Thyroid gland (tissue), 4 donors: ENCODE measurements around the gene LDB3. TPM values are rescaled to one million over a fixed set of nuclear protein-coding genes. Genes with fewer than 3 reads are reported as not detected.

Source experiments
- DNase-seq, 2 donors: peaks; one replicate each; pipeline ENCODE4 v3.0.0-alpha.2; 2019
- H3K27ac ChIP-seq, 3 donors: fragments of 200-600 bp; sonication (generic); 1 replicate in 2 of 3; 2 replicates in 1 of 3; pipeline ENCODE4 v1.5.1; 2016 to 2019; ENCODE audit warnings: mild to moderate bottlenecking in 1 of 3, moderate library complexity in 1 of 3
- H3K27me3 ChIP-seq: fragments of 200-600 bp; sonication (generic); one replicate; pipeline ENCODE4 v1.5.1; 2019
- H3K36me3 ChIP-seq, 2 donors: fragments of 200-600 bp; sonication (generic); one replicate each; pipeline ENCODE4 v1.5.1; 2016 to 2019
- H3K4me1 ChIP-seq, 2 donors: fragments of 200-600 bp; sonication (generic); one replicate each; pipeline ENCODE4 v1.5.1; 2017 to 2019
- H3K4me3 ChIP-seq, 3 donors: fragments of 200-600 bp; sonication (generic); replicated peaks in 1 of 3; 1 replicate in 2 of 3; 2 replicates in 1 of 3; pipeline ENCODE4 v1.5.1; 2016; ENCODE audit warnings: mild to moderate bottlenecking in 1 of 3
- H3K9me3 ChIP-seq: fragments of 200-600 bp; sonication (generic); one replicate; pipeline ENCODE4 v1.5.1; 2017
- CTCF ChIP-seq, 6 experiments: fragments of 200-600 bp in 3 of 6; fragments of 450-650 bp in 3 of 6; sonication (generic) in 3 of 6; IDR thresholded peaks; one replicate each; pipeline ENCODE4 v1.5.1; 2016 to 2019; ENCODE audit warnings: antibody characterized with exemption in 6 of 6, mild to moderate bottlenecking in 2 of 6, inconsistent platforms in 1 of 6, moderate library complexity in 1 of 6
- POLR2A ChIP-seq, 2 donors: fragments of 450-650 bp; IDR thresholded peaks; one replicate each; pipeline ENCODE4 v1.6.1; 2017; ENCODE audit warnings: antibody characterized with exemption in 2 of 2, mild to moderate bottlenecking in 2 of 2, moderate library complexity in 1 of 2
- WGBS, 2 donors: methylation state at CpG; one replicate each; pipeline ENCODE4 v1.1.5; 2017; 5-methylcytosine and 5-hydroxymethylcytosine counted together
- intact Hi-C: fragments of 100-400 bp; cut with DNase I; formaldehyde crosslinking; loops from one replicate; pipeline ENCODE4 v1.15.1; 2023
- total RNA-seq, 4 donors: library from RNA; depleted of rRNA; stranded (reverse); fragments of >200 nt; gene quantifications; one replicate each; pipeline ENCODE4 v1.2.3, GENCODE V29; 2016

The LDB3 gene
- total RNA-seq, 4 donors from 2014 or later, result 1.5 to 5.5 (median 1.9) TPM

GRCh38 chr10:86785037-86785436 lies 116.7 kb downstream of the LDB3 start:
- intact Hi-C loops, result no loop called here
- Histone ChIP-seq H3K4me3 (no peak overlapping the region), H3K4me1 (peaks cover 36 to 44% of the 10 kb centered on the region in 2 donors), H3K27ac (peak overlapping the region; percentile 34 to 85 (median 71)), H3K27me3 (no peaks in the 10 kb centered on the region), H3K9me3 (no peaks in the 10 kb centered on the region), H3K36me3 (no peaks in the 10 kb centered on the region)
- TF ChIP-seq CTCF (IDR thresholded peaks at IDR 0.05), result no peak
- no peak for TF ChIP-seq POLR2A (IDR thresholded peaks at IDR 0.05)
- no peak for DNase-seq
- 87 to 91% methylated on average over 4 of the region's 4 CpGs for WGBS, 2 donors

Other genes starting within 250 kb of the LDB3 start
- gene WAPL, start 146.7 kb upstream of the LDB3 start, total RNA-seq, result 10 to 100 TPM; 44.2 to 62.1 (median 51.7) TPM
- gene OPN4, start 14.0 kb upstream of the LDB3 start, total RNA-seq, result under 1 TPM in 1 of 4 donors, not detected in 3; 0.24 TPM
- gene BMPR1A, start 88.1 kb downstream of the LDB3 start, total RNA-seq, result 10 to 100 TPM; 72.7 to 89.5 (median 84.2) TPM